Measurements from ENCODE around the gene MRPS30.
"Not testable (repeated sequence)": the region's sequence is repeated elsewhere in the genome, so short reads cannot be mapped to it uniquely, and the experiment has no call there.

Gene MRPS30

GRCh38 chr5:44792031-44792673 is 16.6 kb upstream of the MRPS30 start:
- not testable (repeated sequence) for H3K4me1 ChIP-seq (ENCODE audit: control insufficient read depth, insufficient read depth, low read length); H3K9ac ChIP-seq (ENCODE audit: low read depth, low read length); H3K4me3 ChIP-seq (ENCODE audit: low read length); H3K36me3 ChIP-seq (ENCODE audit: insufficient read depth, low read length); H3K9me3 ChIP-seq (replicated peaks; ENCODE audit: low read length); H3K4me2 ChIP-seq (ENCODE audit: low read length); H3K27me3 ChIP-seq (ENCODE audit: control insufficient read depth, insufficient read depth, low read length)

GRCh38 chr5:44794371-44794770 is 14.4 kb upstream of the MRPS30 start:
- H3K27me3 ChIP-seq (ENCODE audit: control insufficient read depth, insufficient read depth, low read length), result no peaks in the 10 kb centered on the region
- no peak overlapping the region for H3K4me2 ChIP-seq (ENCODE audit: low read length)
- no peak overlapping the region for H3K9ac ChIP-seq (ENCODE audit: low read depth, low read length)
- H3K9me3 ChIP-seq (replicated peaks; ENCODE audit: low read length), result no peaks in the 10 kb centered on the region
- H3K36me3 ChIP-seq (ENCODE audit: insufficient read depth, low read length), result no peaks in the 10 kb centered on the region
- H3K4me1 ChIP-seq (ENCODE audit: control insufficient read depth, insufficient read depth, low read length), result no peaks in the 10 kb centered on the region
- no peak overlapping the region for H3K4me3 ChIP-seq (ENCODE audit: low read length)

- Histone ChIP-seq H3K36me3 (ENCODE audit: insufficient read depth, low read length) (no peaks in the 10 kb centered on the region), H3K4me1 (ENCODE audit: control insufficient read depth, insufficient read depth, low read length) (no peaks in the 10 kb centered on the region), H3K27me3 (ENCODE audit: control insufficient read depth, insufficient read depth, low read length) (no peaks in the 10 kb centered on the region), H3K9me3 (replicated peaks; ENCODE audit: low read length) (no peaks in the 10 kb centered on the region), H3K4me3 (ENCODE audit: low read length) (no peak overlapping the region), H3K4me2 (ENCODE audit: low read length) (no peak overlapping the region), H3K9ac (ENCODE audit: low read depth, low read length) (no peak overlapping the region)
Measured at GRCh38 chr5:44795496-44795895, 13.3 kb upstream of the MRPS30 start.

- Histone ChIP-seq H3K27me3 (ENCODE audit: control insufficient read depth, insufficient read depth, low read length) (no peaks in the 10 kb centered on the region), H3K4me2 (ENCODE audit: low read length) (no peak overlapping the region), H3K9ac (ENCODE audit: low read depth, low read length) (no peak overlapping the region), H3K36me3 (ENCODE audit: insufficient read depth, low read length) (no peaks in the 10 kb centered on the region), H3K9me3 (replicated peaks; ENCODE audit: low read length) (no peaks in the 10 kb centered on the region), H3K4me3 (ENCODE audit: low read length) (no peak overlapping the region), H3K4me1 (ENCODE audit: control insufficient read depth, insufficient read depth, low read length) (no peaks in the 10 kb centered on the region)
Measured at GRCh38 chr5:44797841-44798240, 10.9 kb upstream of the MRPS30 start.

- H3K36me3 ChIP-seq (ENCODE audit: insufficient read depth, low read length), result no peaks in the 10 kb centered on the region
- no peaks in the 10 kb centered on the region for H3K27me3 ChIP-seq (ENCODE audit: control insufficient read depth, insufficient read depth, low read length)
- no peak overlapping the region for H3K9ac ChIP-seq (ENCODE audit: low read depth, low read length)
- H3K4me3 ChIP-seq (ENCODE audit: low read length), result no peak overlapping the region
- H3K4me2 ChIP-seq (ENCODE audit: low read length), result no peak overlapping the region
- no peaks in the 10 kb centered on the region for H3K9me3 ChIP-seq (replicated peaks; ENCODE audit: low read length)
- no peaks in the 10 kb centered on the region for H3K4me1 ChIP-seq (ENCODE audit: control insufficient read depth, insufficient read depth, low read length)
Measured at GRCh38 chr5:44801992-44802391, 6.8 kb upstream of the MRPS30 start.

GRCh38 chr5:44806608-44807007 is 2.1 kb upstream of the MRPS30 start:
- H3K4me3 ChIP-seq (ENCODE audit: low read length), result no peak overlapping the region
- no peaks in the 10 kb centered on the region for H3K27me3 ChIP-seq (ENCODE audit: control insufficient read depth, insufficient read depth, low read length)
- no peak overlapping the region for H3K4me2 ChIP-seq (ENCODE audit: low read length)
- H3K9ac ChIP-seq (ENCODE audit: low read depth, low read length), result no peak overlapping the region
- peaks cover 9% of the 10 kb centered on the region for H3K4me1 ChIP-seq (ENCODE audit: control insufficient read depth, insufficient read depth, low read length)
- peaks cover 7% of the 10 kb centered on the region for H3K36me3 ChIP-seq (ENCODE audit: insufficient read depth, low read length)
- no peaks in the 10 kb centered on the region for H3K9me3 ChIP-seq (replicated peaks; ENCODE audit: low read length)

- no peak overlapping the region for H3K4me2 ChIP-seq (ENCODE audit: low read length)
- no peaks in the 10 kb centered on the region for H3K9me3 ChIP-seq (replicated peaks; ENCODE audit: low read length)
- no peaks in the 10 kb centered on the region for H3K27me3 ChIP-seq (ENCODE audit: control insufficient read depth, insufficient read depth, low read length)
- no peak overlapping the region for H3K4me3 ChIP-seq (ENCODE audit: low read length)
- peaks cover 9% of the 10 kb centered on the region for H3K4me1 ChIP-seq (ENCODE audit: control insufficient read depth, insufficient read depth, low read length)
- peaks cover 11% of the 10 kb centered on the region for H3K36me3 ChIP-seq (ENCODE audit: insufficient read depth, low read length)
- no peak overlapping the region for H3K9ac ChIP-seq (ENCODE audit: low read depth, low read length)
Measured at GRCh38 chr5:44807269-44807668, 1.5 kb upstream of the MRPS30 start.

GRCh38 chr5:44809215-44809955 is 638 bp downstream of the MRPS30 start:
- H3K4me2 ChIP-seq (ENCODE audit: low read length), result peak overlapping the region; percentile 87
- peak overlapping the region; percentile 93 for H3K4me3 ChIP-seq (ENCODE audit: low read length)
- H3K9me3 ChIP-seq (replicated peaks; ENCODE audit: low read length), result no peaks in the 10 kb centered on the region
- H3K9ac ChIP-seq (ENCODE audit: low read depth, low read length), result peak overlapping the region; percentile 87
- H3K4me1 ChIP-seq (ENCODE audit: control insufficient read depth, insufficient read depth, low read length), result peaks cover 9% of the 10 kb centered on the region
- H3K36me3 ChIP-seq (ENCODE audit: insufficient read depth, low read length), result peaks cover 25% of the 10 kb centered on the region
- no peaks in the 10 kb centered on the region for H3K27me3 ChIP-seq (ENCODE audit: control insufficient read depth, insufficient read depth, low read length)

- Histone ChIP-seq H3K4me3 (ENCODE audit: low read length) (peak overlapping the region; percentile 93), H3K27me3 (ENCODE audit: control insufficient read depth, insufficient read depth, low read length) (no peaks in the 10 kb centered on the region), H3K36me3 (ENCODE audit: insufficient read depth, low read length) (peaks cover 31% of the 10 kb centered on the region), H3K9me3 (replicated peaks; ENCODE audit: low read length) (no peaks in the 10 kb centered on the region), H3K4me1 (ENCODE audit: control insufficient read depth, insufficient read depth, low read length) (peaks cover 9% of the 10 kb centered on the region), H3K4me2 (ENCODE audit: low read length) (peak overlapping the region; percentile 87), H3K9ac (ENCODE audit: low read depth, low read length) (peak overlapping the region; percentile 87)
Measured at GRCh38 chr5:44809956-44810420, 1.2 kb downstream of the MRPS30 start.

- H3K36me3 ChIP-seq (ENCODE audit: insufficient read depth, low read length), result peaks cover 48% of the 10 kb centered on the region
- H3K4me3 ChIP-seq (ENCODE audit: low read length), result no peak overlapping the region
- peaks cover 9% of the 10 kb centered on the region for H3K4me1 ChIP-seq (ENCODE audit: control insufficient read depth, insufficient read depth, low read length)
- H3K4me2 ChIP-seq (ENCODE audit: low read length), result no peak overlapping the region
- no peak overlapping the region for H3K9ac ChIP-seq (ENCODE audit: low read depth, low read length)
- no peaks in the 10 kb centered on the region for H3K9me3 ChIP-seq (replicated peaks; ENCODE audit: low read length)
- no peaks in the 10 kb centered on the region for H3K27me3 ChIP-seq (ENCODE audit: control insufficient read depth, insufficient read depth, low read length)
Measured at GRCh38 chr5:44814761-44815160, 6.0 kb downstream of the MRPS30 start.

GRCh38 chr5:44821164-44821563 is 12.4 kb downstream of the MRPS30 start:
- H3K27me3 ChIP-seq (ENCODE audit: control insufficient read depth, insufficient read depth, low read length), result no peaks in the 10 kb centered on the region
- no peak overlapping the region for H3K4me3 ChIP-seq (ENCODE audit: low read length)
- H3K36me3 ChIP-seq (ENCODE audit: insufficient read depth, low read length), result peaks cover 20% of the 10 kb centered on the region
- H3K4me2 ChIP-seq (ENCODE audit: low read length), result no peak overlapping the region
- H3K9ac ChIP-seq (ENCODE audit: low read depth, low read length), result no peak overlapping the region
- H3K9me3 ChIP-seq (replicated peaks; ENCODE audit: low read length), result no peaks in the 10 kb centered on the region
- no peaks in the 10 kb centered on the region for H3K4me1 ChIP-seq (ENCODE audit: control insufficient read depth, insufficient read depth, low read length)

GRCh38 chr5:44824662-44825061 is 15.9 kb downstream of the MRPS30 start:
- not testable (repeated sequence) for H3K27me3 ChIP-seq (ENCODE audit: control insufficient read depth, insufficient read depth, low read length); H3K4me2 ChIP-seq (ENCODE audit: low read length); H3K4me3 ChIP-seq (ENCODE audit: low read length); H3K9me3 ChIP-seq (replicated peaks; ENCODE audit: low read length); H3K36me3 ChIP-seq (ENCODE audit: insufficient read depth, low read length); H3K4me1 ChIP-seq (ENCODE audit: control insufficient read depth, insufficient read depth, low read length); H3K9ac ChIP-seq (ENCODE audit: low read depth, low read length)

All from skeletal muscle satellite cell (primary cell).